Activated CD4-positive, alpha-beta T cell treated with anti-CD3 and anti-CD28 coated beads, Interleukin-2, amount 50 U/mL, for 24 hours (primary cell): ENCODE data around the gene UNC5C.

ENCODE experiments used
- DNase-seq, 2 donors: peaks; one replicate each; pipeline ENCODE4 v3.0.0-alpha.2; 2020; ENCODE audit warnings: low read depth in 1 of 2, low spot score in 1 of 2

The UNC5C gene

DNA sequence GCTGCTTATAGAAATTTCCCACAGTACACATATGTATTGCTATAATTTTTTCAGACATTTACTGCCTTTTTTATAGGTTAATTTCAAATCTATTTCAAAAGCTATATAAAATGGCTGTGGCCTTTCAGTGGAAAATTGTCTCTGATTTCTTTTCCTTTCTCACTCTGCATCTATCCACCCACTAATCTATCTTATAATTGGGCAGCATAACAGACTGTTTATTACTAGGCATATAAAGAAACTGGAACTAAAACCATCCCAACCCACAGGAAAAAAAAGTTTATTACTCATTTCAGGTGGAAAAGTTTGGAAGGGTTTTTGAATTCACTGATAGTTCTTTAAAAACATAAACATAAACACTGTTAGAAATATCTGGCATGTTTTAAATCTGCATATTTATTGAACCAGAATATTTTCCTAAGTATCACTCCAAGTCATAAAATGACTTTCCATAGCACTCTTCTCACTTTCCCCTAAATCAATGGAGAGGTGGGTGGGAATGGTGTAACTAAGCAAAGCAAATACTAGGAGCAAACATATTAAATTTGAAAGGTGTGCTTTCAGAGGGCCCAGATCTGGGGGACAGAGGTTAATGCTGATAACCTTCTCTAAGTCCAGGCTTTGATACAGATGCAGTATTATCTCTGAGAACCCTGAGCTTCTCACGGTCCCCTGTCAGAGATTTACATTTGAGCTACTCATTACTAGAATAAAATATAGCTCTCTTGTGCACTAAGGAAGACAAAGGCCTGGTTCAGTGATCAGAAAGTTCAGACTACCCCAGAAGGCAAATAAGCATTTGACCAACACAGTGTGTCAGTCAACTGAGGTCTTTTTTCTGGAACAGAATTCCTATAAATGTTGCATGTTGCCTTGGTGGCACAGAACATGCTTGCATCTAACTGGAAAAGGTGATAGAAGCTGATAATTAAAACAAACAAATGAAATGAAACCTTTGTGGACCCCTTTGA is 328.3 kb downstream of the UNC5C start:
- no peak for DNase-seq

DNA sequence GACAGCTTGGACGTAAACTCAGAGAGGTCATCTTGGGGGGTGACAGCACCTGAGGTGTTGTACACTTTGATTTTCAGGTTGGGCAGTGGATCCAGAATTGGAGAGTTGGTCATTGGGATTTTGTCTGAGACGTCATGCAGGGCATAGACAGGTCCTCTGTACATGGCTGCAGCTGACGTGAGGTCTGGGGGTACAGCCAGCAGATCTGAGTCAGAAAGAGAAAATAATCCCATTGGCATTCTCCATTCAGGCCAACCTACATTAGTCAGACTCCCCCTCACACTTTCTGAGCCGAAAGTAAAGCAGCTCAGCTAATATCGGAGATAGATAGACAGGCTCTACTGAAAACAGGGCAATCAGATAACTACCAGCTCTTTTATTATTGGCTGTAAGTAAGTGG is 329.7 kb downstream of the UNC5C start:
- no peak for DNase-seq

GRCh38 chr4:95217197-95217596 is 331.6 kb downstream of the UNC5C start:
- no peak for DNase-seq

- no peak for DNase-seq
Observed at GRCh38 chr4:95216636-95217035, 332.1 kb downstream of the UNC5C start.

DNA sequence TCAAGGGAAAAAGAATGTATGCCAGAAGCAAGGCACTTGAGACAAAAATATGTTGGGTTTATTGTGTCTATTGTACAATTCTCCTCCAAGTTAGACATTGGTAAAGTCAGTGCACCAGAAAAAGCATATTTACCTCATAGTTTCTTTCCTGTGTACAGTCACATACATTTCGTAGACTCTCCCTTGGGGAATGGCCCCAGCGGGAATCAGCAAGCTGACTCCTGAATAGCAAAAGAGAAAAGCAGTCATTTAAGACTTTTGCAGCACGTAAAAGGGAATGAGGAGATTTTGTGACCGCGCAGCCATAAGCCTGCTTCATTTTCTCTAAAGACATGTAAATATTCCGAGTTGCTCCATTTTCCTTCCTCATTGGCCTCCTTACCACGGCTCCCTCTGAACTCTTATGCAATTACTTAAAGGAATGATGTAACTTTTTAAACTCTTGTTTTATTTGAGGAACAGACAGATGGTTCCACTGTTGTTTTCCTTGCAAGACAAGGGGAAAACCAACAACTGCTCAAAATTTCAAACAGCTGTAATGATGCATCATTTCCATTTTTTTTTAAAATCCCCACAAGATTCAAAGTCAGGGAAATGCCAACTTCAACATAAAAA is 332.7 kb downstream of the UNC5C start:
- no peak for DNase-seq

GRCh38 chr4:95215043-95215442 is 333.7 kb downstream of the UNC5C start:
- DNase-seq: no peak

DNA sequence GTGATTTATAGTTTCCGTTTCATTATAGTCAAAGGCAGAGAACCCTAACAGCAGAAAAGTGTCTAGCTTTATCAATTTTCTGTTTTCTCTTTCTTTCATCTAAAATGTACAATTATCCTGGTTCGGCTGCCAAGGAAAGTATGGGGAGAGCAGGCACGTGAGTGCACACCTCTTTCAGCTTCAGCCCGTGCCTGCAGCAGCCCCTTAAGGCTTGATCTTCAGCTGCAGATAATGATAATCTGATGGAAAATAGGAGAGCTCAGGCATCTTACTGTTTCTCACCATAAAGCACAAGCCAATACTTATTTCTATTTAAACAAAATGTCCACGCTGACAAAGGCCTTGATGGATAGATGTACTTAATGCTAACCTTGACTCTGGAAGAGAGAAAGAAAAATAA is 334.4 kb downstream of the UNC5C start:
- DNase-seq: no peak

GRCh38 chr4:95213366-95213765 is 335.4 kb downstream of the UNC5C start:
- DNase-seq: no peak

GRCh38 chr4:95212692-95213091 is 336.1 kb downstream of the UNC5C start:
- DNase-seq: no peak

GRCh38 chr4:95209927-95210326 is 338.8 kb downstream of the UNC5C start:
- DNase-seq: no peak

- no peak for DNase-seq
Observed at GRCh38 chr4:95204873-95205272, 343.9 kb downstream of the UNC5C start.

DNA sequence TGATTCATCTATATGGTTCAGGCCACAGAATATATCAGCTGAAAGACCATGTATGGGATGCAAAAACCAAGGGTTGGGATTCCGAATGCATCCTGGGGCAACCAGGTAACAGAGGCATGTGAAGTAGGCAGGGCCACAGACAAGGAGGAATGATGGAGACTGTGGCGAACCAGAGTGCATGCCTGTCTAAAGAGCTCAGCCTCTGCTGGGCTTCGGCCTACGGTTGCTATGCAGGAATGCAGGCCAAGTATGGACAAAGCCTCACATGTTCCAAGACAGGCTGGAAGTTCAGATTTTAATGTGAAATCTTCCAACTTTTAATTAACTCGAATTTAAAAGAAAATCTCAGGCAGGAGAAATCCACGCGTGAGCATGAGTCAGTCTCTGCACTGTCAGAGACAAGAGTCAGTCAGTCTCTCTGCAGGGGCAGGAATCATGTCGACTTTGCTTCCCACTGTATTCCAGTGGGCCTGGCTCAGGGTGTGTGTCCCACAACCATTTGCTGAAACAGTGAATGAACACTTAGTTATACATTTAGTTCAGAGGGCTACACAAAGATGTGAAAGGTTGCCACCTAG is 344.4 kb downstream of the UNC5C start:
- no peak for DNase-seq

DNA sequence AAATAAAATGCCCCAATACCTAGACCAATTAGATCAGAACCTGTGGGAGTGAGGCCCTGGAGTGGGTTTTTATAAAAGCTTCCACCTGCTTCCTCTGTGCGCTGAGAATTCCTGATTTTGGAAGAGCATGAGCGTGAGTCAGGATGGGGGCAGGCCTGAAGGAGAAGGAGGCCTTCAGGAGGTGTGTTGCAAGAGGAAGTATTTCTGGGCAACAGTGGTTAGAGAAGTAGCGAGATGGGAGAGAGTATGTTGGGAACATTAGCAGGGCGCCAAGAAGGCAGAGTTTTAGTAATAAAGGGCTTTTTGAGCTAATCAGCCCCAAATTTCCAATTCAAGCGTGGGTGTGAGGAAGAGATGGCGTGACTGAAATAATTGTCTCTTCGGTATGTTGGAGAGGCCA is 349.8 kb downstream of the UNC5C start:
- DNase-seq: no peak

DNA sequence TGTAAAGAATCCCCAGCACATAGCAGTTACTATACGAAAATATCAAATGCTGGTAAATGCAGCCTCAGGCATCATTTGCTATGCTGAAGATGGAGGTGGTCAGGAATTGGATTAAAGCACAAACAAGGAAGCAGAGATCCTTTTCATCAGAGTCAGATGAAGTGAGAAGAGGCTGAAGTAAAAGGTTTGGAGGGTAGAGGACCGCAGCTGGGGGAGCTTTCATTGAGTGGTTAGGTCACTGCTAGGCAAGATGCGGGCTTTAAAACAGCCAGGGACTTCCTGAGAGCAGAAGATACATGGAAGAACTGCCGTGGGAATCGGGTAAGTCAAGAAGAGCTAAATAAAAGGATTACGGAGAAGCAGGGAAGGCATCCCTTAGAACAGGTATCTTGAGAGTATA is 351.4 kb downstream of the UNC5C start:
- DNase-seq: no peak

DNA sequence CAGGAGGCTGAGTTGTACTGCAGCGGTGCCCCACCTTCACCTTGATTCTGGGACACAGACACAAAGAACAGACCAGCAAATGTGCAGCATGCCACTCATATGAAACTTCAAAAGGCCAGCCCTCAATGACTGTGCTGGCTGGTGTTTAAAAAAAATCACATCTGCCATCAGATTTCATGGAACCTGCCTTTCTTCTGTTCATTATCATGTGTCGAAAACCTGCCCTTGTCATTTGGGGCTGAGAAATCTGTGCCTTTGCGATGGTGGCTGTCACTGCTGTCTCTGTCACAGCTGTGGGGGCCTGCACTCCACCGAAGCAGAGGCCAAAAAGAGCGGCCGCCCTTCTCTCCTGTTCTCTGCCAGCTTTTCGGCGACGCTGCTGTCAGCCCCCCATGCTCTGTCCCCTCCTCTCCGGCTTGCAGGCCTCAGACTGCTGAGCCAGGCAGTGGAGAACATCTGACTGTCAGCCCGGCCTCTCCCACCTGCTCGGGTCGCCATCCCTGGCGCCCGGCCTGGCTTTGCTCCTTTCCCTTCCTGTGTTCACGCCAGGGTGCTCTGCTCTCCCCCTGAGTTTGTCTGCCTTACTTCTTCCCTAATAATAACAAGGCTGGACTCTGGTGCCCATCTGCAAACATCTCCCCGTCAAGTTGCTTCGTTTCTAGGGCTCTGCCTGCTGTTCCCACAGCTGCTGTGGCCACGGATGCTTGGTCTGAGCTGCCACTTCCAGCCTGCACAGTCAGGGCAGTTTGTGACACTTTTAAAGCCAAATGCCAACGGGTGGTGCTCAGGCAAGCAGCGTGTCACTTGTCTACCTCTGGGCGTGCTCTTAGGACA is 355.2 kb downstream of the UNC5C start:
- no peak for DNase-seq

GRCh38 chr4:95191537-95191936 is 357.2 kb downstream of the UNC5C start:
- no peak for DNase-seq

DNA sequence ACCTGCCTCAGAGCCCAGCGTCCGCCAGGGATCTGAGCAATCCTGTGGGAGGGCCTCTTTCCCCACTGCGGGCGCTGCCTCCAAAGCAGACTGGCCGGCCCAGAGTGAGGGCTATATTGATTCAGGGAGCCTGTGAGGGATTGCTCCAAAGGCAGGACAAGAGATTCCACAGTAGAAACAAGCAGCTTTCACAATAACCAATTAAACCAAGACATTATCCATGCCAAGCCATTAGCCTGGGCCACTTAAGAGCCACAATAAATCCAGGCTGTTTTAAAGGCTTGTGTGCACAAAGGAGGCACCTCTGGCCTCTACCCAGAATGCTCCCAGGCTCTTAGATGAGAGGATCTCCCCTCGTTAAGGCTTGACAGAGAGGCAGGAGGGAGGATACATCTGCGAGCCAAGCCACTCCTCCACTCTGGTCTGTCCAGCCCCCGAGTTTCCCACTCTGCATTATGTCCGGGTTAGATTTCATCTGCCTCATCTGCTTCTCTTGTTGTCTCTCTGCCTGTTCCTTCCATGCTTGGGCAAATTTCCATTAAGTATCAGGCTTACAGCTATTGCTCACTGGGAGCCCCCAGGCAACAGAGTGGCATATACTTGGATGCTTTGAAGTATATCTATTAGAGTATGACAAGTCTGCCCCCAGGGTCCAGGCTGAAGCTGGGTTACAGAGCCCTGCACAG is 357.9 kb downstream of the UNC5C start:
- DNase-seq: no peak

DNA sequence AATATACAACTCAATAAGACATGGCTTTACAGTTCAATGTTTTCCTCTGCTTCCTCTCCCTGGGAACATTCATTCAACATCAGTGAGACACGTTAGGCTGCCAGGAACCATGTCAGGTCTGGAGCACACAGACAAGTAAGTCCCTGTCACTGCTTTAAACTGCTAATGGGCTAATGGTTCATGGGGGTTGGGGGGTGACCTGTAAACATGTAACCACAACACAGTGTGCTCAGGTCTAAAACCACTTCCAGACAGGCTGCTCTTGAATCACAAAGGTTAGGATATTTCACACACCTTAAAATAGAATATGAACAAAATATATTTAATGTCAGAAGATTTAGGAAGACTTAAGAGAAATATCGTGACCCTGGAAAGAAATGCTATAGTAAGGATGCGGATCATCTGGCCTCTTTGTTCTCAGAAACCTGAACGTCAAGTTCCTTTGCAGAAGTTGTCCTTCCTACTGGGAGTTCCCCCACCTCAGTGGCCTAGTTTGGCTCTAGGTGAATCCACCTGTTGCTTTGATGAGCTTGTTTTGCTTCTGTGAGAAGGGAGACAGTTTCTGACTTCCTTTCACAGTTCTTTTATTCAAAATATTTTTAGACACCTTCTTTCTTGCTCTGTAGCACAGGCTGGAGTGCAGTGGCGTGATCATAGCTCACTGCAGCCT is 359.9 kb downstream of the UNC5C start:
- DNase-seq: no peak

DNA sequence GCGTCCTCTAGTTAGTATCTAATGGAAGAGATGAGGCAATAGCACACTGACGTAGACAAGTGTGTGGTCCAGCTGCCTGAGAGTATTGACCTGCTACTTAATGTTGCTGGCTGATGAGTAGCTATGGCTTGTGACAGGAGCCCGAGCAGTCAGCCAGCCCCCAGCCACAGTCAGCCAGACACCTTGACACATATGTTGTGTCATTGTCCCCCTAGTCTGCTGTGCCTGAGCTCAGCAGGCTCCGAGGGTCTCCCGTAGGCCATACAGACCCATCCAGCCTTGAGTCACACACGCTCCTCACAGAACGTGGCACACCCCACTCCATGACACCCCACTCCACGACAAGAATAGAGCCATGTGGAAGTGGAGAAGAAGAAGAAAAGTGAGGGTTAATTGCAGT is 362.1 kb downstream of the UNC5C start:
- DNase-seq: no peak
